Measurements from ENCODE around the gene SLC25A6. TPM values are rescaled to one million over a fixed set of nuclear protein-coding genes. Genes with fewer than 3 reads are reported as not detected.

The SLC25A6 gene
- polyA plus RNA-seq, 1 of the 3 experiments (the other 2 are of a cell fraction): 981 TPM

DNA sequence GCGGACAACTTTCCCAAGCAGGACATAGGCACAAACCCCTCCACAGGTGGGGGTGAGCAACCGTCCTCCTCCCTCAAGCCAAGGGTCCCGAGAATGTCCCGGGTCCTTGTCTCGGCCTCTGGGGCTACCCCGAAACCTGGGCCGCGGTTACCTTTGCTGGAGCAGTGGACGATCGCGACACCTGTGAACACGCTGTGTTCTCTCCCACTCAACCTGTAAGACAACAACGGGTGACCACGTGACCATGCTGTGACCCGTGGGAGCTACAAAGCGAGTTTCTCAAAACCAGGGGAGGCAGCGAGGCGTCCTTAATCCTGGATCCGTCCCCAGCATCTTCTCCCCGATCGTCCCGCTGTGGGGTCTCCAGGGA lies 42.9 kb upstream of the SLC25A6 start (continued):
- TF ChIP-seq, protein P1, sequence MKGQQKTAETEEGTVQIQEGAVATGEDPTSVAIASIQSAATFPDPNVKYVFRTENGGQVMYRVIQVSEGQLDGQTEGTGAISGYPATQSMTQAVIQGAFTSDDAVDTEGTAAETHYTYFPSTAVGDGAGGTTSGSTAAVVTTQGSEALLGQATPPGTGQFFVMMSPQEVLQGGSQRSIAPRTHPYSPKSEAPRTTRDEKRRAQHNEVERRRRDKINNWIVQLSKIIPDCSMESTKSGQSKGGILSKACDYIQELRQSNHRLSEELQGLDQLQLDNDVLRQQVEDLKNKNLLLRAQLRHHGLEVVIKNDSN (IDR thresholded peaks at IDR 0.05; ENCODE audit: borderline replicate concordance, low read depth): no peak
- TF ChIP-seq CHD2 (IDR thresholded peaks at IDR 0.05; ENCODE audit: low read length, partially characterized antibody) (no peak), RFX5 (IDR thresholded peaks at IDR 0.05; ENCODE audit: low read length) (no peak)

DNA sequence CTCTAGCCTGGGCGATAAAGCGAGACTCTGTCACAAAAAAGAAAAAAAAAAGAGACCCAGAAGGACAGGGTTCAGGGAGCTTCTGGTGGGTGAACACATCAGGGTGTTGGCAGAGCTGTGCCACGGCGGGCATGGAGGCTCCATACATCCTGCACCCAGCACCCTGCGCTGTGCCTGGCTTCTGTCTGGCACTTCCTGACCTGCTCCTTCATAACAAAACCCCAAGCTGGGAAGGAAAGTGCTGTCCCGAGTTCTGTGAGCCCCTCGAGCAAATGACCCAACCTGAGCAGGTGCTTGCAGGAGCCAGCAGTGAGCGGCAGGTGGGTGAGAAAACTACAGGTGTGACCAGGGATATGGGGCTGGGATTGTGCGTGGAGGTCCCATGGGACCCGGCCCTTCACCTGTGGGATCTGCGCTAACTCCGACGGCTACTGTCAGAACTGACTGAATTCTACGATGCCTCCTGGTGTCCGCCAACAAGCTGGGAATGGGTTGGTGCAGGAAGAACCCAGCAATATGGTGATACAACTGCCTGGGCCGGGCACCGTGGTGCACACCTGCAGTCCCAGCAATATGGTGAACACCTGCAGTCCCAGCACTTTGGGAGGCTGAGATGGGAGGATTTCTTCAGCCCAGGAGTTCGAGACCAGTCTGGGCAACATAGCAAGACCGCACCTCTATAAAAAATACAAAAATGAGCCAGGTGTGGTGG lies 41.9 kb upstream of the SLC25A6 start:
- TF ChIP-seq FOXJ3 (CRISPR knock-in tag; IDR thresholded peaks at IDR 0.05) (no peak), SIN3A (IDR thresholded peaks at IDR 0.05; ENCODE audit: borderline replicate concordance, low read depth, low read length) (no peak), GABPA (IDR thresholded peaks at IDR 0.05; ENCODE audit: low read depth) (no peak), TCF12 (IDR thresholded peaks at IDR 0.05) (no peak), EP300 (IDR thresholded peaks at IDR 0.05; ENCODE audit: borderline replicate concordance in 1 of 2, low read depth in 1 of 2, low read length in 1 of 2) (no peak), ELF1 (IDR thresholded peaks at IDR 0.05) (no peak), GATA2 (CRISPR knock-in tag; IDR thresholded peaks at IDR 0.05) (no peak), NRF1 (IDR thresholded peaks at IDR 0.05; ENCODE audit: low read depth, low read length) (no peak), MXI1 (IDR thresholded peaks at IDR 0.05; ENCODE audit: low read depth, low read length) (no peak)
- TF ChIP-seq, protein P2, sequence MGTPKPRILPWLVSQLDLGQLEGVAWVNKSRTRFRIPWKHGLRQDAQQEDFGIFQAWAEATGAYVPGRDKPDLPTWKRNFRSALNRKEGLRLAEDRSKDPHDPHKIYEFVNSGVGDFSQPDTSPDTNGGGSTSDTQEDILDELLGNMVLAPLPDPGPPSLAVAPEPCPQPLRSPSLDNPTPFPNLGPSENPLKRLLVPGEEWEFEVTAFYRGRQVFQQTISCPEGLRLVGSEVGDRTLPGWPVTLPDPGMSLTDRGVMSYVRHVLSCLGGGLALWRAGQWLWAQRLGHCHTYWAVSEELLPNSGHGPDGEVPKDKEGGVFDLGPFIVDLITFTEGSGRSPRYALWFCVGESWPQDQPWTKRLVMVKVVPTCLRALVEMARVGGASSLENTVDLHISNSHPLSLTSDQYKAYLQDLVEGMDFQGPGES (IDR thresholded peaks at IDR 0.05; ENCODE audit: low read depth, low read length): no peak
- TF ChIP-seq, protein P3, sequence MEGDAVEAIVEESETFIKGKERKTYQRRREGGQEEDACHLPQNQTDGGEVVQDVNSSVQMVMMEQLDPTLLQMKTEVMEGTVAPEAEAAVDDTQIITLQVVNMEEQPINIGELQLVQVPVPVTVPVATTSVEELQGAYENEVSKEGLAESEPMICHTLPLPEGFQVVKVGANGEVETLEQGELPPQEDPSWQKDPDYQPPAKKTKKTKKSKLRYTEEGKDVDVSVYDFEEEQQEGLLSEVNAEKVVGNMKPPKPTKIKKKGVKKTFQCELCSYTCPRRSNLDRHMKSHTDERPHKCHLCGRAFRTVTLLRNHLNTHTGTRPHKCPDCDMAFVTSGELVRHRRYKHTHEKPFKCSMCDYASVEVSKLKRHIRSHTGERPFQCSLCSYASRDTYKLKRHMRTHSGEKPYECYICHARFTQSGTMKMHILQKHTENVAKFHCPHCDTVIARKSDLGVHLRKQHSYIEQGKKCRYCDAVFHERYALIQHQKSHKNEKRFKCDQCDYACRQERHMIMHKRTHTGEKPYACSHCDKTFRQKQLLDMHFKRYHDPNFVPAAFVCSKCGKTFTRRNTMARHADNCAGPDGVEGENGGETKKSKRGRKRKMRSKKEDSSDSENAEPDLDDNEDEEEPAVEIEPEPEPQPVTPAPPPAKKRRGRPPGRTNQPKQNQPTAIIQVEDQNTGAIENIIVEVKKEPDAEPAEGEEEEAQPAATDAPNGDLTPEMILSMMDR (IDR thresholded peaks at IDR 0.05): no peak
- TF ChIP-seq, protein P4, sequence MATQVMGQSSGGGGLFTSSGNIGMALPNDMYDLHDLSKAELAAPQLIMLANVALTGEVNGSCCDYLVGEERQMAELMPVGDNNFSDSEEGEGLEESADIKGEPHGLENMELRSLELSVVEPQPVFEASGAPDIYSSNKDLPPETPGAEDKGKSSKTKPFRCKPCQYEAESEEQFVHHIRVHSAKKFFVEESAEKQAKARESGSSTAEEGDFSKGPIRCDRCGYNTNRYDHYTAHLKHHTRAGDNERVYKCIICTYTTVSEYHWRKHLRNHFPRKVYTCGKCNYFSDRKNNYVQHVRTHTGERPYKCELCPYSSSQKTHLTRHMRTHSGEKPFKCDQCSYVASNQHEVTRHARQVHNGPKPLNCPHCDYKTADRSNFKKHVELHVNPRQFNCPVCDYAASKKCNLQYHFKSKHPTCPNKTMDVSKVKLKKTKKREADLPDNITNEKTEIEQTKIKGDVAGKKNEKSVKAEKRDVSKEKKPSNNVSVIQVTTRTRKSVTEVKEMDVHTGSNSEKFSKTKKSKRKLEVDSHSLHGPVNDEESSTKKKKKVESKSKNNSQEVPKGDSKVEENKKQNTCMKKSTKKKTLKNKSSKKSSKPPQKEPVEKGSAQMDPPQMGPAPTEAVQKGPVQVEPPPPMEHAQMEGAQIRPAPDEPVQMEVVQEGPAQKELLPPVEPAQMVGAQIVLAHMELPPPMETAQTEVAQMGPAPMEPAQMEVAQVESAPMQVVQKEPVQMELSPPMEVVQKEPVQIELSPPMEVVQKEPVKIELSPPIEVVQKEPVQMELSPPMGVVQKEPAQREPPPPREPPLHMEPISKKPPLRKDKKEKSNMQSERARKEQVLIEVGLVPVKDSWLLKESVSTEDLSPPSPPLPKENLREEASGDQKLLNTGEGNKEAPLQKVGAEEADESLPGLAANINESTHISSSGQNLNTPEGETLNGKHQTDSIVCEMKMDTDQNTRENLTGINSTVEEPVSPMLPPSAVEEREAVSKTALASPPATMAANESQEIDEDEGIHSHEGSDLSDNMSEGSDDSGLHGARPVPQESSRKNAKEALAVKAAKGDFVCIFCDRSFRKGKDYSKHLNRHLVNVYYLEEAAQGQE (IDR thresholded peaks at IDR 0.05; ENCODE audit: low read depth, low read length): no peak
- H3K36me3 ChIP-seq (replicated peaks in 1 of 2; ENCODE audit: control insufficient read depth in 1 of 2, insufficient read depth in 2 of 2, low read length in 1 of 2): peaks cover 3 to 4% of the 10 kb centered on the region in 2 experiments
- no peak for DNase-seq
- no peaks in the 10 kb centered on the region for H3K27me3 ChIP-seq (ENCODE audit: insufficient read depth)
- H3K9me2 ChIP-seq: no peaks in the 10 kb centered on the region
- no peak overlapping the region for H3K4me3 ChIP-seq (ENCODE audit: low read depth in 2 of 2, low read length in 1 of 2)
- 94% methylated on average over 15 of the region's 19 CpGs for WGBS (ENCODE audit: low lambda C conversion rate)
- no peaks in the 10 kb centered on the region for H3K9me3 ChIP-seq
- no peak overlapping the region for H3K27ac ChIP-seq (ENCODE audit: low read depth in 2 of 2, low read length in 1 of 2)
- no peaks in the 10 kb centered on the region for H4K20me1 ChIP-seq (ENCODE audit: insufficient read depth)
- H3K9ac ChIP-seq: no peak overlapping the region
- no peaks in the 10 kb centered on the region for H3K4me1 ChIP-seq (ENCODE audit: control insufficient read depth in 1 of 2, insufficient read depth in 2 of 2, low read depth in 1 of 2, low read length in 1 of 2)
- H2AFZ ChIP-seq (ENCODE audit: low read depth): no peak overlapping the region
- no peaks in the 10 kb centered on the region for H3F3A ChIP-seq (replicated peaks; ENCODE audit: insufficient read depth)
- POLR2A ChIA-PET: no interaction called here
- CTCF ChIA-PET: no interaction called here
- no peak overlapping the region for H3K4me2 ChIP-seq
- H3K79me2 ChIP-seq (ENCODE audit: insufficient read depth): no peaks in the 10 kb centered on the region

Measured in SK-N-SH (cell line).